CD14-positive monocyte (primary cell): ENCODE data around the gene ZNF626. TPM values are rescaled to one million over a fixed set of nuclear protein-coding genes. Genes with fewer than 3 reads are reported as not detected.
A peak's percentile ranks its signal among the peaks of the same experiment; 100 is the strongest.

Experiments
- DNase-seq, 3 donors: peaks; one replicate each; pipeline ENCODE4 v3.0.0-alpha.2; 2011 to 2022
- H2AFZ ChIP-seq: 2 replicates; pipeline ENCODE4 v1.6.0; 2012; ENCODE audit warnings: mild to moderate bottlenecking, low read depth, low read length, inconsistent platforms; ENCODE audit not compliant: insufficient read depth, poor library complexity, severe bottlenecking
- H3K27ac ChIP-seq, 2 donors: 1 replicate in 1 of 2; 2 replicates in 1 of 2; pipeline ENCODE4 v1.5.1; 2012 to 2013; ENCODE audit warnings: low read length in 2 of 2, control low read depth in 1 of 2, inconsistent platforms in 1 of 2, low read depth in 1 of 2, mild to moderate bottlenecking in 1 of 2
- H3K27me3 ChIP-seq, 2 donors: one replicate each; pipeline versions ENCODE4 v1.6.0 to v1.6.1; 2011 to 2013; ENCODE audit warnings: low read length in 2 of 2; ENCODE audit not compliant: control insufficient read depth in 2 of 2, insufficient read depth in 2 of 2
- H3K36me3 ChIP-seq, 2 donors: replicated peaks in 1 of 2; 1 replicate in 1 of 2; 2 replicates in 1 of 2; pipeline versions ENCODE4 v1.5.1 to v1.6.1; 2012 to 2013; ENCODE audit warnings: low read length in 2 of 2, control low read depth in 1 of 2, inconsistent platforms in 1 of 2, mild to moderate bottlenecking in 1 of 2; ENCODE audit not compliant: insufficient read depth in 2 of 2, control insufficient read depth in 1 of 2
- H3K4me1 ChIP-seq, 2 donors: 1 replicate in 1 of 2; 2 replicates in 1 of 2; pipeline versions ENCODE4 v1.5.1 to v1.6.1; 2012 to 2013; ENCODE audit warnings: low read length in 2 of 2, control low read depth in 1 of 2, inconsistent platforms in 1 of 2, mild to moderate bottlenecking in 1 of 2, moderate library complexity in 1 of 2; ENCODE audit not compliant: insufficient read depth in 2 of 2, control insufficient read depth in 1 of 2
- H3K4me2 ChIP-seq: replicated peaks from 2 replicates; pipeline ENCODE3; 2012; ENCODE audit warnings: low read length, moderate library complexity, mild to moderate bottlenecking; ENCODE audit not compliant: poor library complexity, severe bottlenecking; ENCODE audit errors: extremely low read depth
- H3K4me3 ChIP-seq, 3 experiments: fragments of 200-600 bp in 1 of 3; sonication (generic) in 1 of 3; replicated peaks in 1 of 3; 1 replicate in 2 of 3; 2 replicates in 1 of 3; pipeline ENCODE4 v1.5.1; 2011 to 2013; ENCODE audit warnings: low read length in 3 of 3, mild to moderate bottlenecking in 3 of 3, control low read depth in 2 of 3, low read depth in 2 of 3, inconsistent platforms in 1 of 3, moderate library complexity in 1 of 3
- H3K79me2 ChIP-seq: 2 replicates; pipeline ENCODE4 v1.6.0; 2012; ENCODE audit warnings: mild to moderate bottlenecking, control low read depth, inconsistent platforms, low read length, moderate library complexity; ENCODE audit not compliant: insufficient read depth
- H3K9ac ChIP-seq: 2 replicates; pipeline ENCODE4 v1.6.0; 2017; ENCODE audit warnings: low read length, mild to moderate bottlenecking; ENCODE audit not compliant: insufficient read depth, poor library complexity, severe bottlenecking
- H3K9me3 ChIP-seq, 2 donors: replicated peaks in 1 of 2; 1 replicate in 1 of 2; 2 replicates in 1 of 2; pipeline versions ENCODE4 v1.5.1 to v1.6.1; 2012 to 2013; ENCODE audit warnings: low read length in 2 of 2, control low read depth in 1 of 2; ENCODE audit not compliant: control insufficient read depth in 1 of 2, insufficient read depth in 1 of 2
- H4K20me1 ChIP-seq: 2 replicates; pipeline ENCODE4 v1.6.0; 2012; ENCODE audit warnings: mild to moderate bottlenecking, low read length, control low read depth, moderate library complexity; ENCODE audit not compliant: insufficient read depth
- H3K27ac Mint-ChIP-seq, 7 donors: one replicate each; pipeline ENCODE4 v1.8.0; 2020; ENCODE audit warnings: mild to moderate bottlenecking in 7 of 7, mixed read lengths in 7 of 7, moderate library complexity in 6 of 7, inconsistent platforms in 2 of 7
- H3K27me3 Mint-ChIP-seq, 3 donors: one replicate each; pipeline ENCODE4 v1.8.0; 2021 to 2022; ENCODE audit warnings: low read depth in 3 of 3, mild to moderate bottlenecking in 3 of 3, mixed read lengths in 3 of 3, moderate library complexity in 3 of 3, inconsistent platforms in 1 of 3
- H3K36me3 Mint-ChIP-seq, 2 donors: one replicate each; pipeline ENCODE4 v1.8.0; 2020; ENCODE audit warnings: mixed read lengths in 2 of 2, inconsistent platforms in 1 of 2, mild to moderate bottlenecking in 1 of 2
- H3K4me1 Mint-ChIP-seq: one replicate; pipeline ENCODE4 v1.8.0; 2020; ENCODE audit warnings: mild to moderate bottlenecking, mixed read lengths
- H3K4me3 Mint-ChIP-seq, 2 donors: one replicate each; pipeline ENCODE4 v1.8.0; 2020; ENCODE audit warnings: mild to moderate bottlenecking in 2 of 2, mixed read lengths in 2 of 2, moderate library complexity in 1 of 2
- H3K9me3 Mint-ChIP-seq, 7 donors: one replicate each; pipeline ENCODE4 v1.8.0; 2020 to 2022; ENCODE audit warnings: mixed read lengths in 7 of 7, mild to moderate bottlenecking in 6 of 7, moderate library complexity in 6 of 7, inconsistent platforms in 2 of 7
- CTCF ChIP-seq: fragments of 200-600 bp; IDR thresholded peaks from one replicate; pipeline ENCODE4 v1.8.0; 2022; ENCODE audit warnings: antibody characterized with exemption, mild to moderate bottlenecking
- WGBS: methylation state at CpG from one replicate; pipeline ENCODE4 v1.1.5; 2013; ENCODE audit warnings: missing lambda C conversion rate; ENCODE audit not compliant: insufficient coverage; 5-methylcytosine and 5-hydroxymethylcytosine counted together
- intact Hi-C, 2 donors: fragments of 100-400 bp; cut with micrococcal nuclease; formaldehyde crosslinking; loops; one replicate each; pipeline versions ENCODE4 v1.15.0 to v1.15.1; 2023
- polyA plus RNA-seq, 3 donors: library from polyadenylated mRNA; depleted of rRNA in 1 of 3; unstranded in 2 of 3; stranded (reverse) in 1 of 3; fragments of 300-500 nt in 2 of 3; fragments of >200 nt in 1 of 3; fragmentation: Illumina TruSeq in 2 of 3; gene quantifications; 1 replicate in 2 of 3; 2 replicates in 1 of 3; pipeline ENCODE4 v1.2.3, GENCODE V29; 2012 to 2021

Gene ZNF626
- polyA plus RNA-seq, 3 donors = 0.24 to 1.4 (median 0.40) TPM

- intact Hi-C loops = no loop called here
- Histone ChIP-seq H3K36me3 (peaks cover 0 to under 1% of the 10 kb centered on the region in 2 donors), H3K27ac (no peak overlapping the region), H3K79me2 (no peaks in the 10 kb centered on the region), H4K20me1 (no peaks in the 10 kb centered on the region), H3K9me3 (peaks cover 73 to 83% of the 10 kb centered on the region in 2 donors), H3K4me2 (no peak overlapping the region), H2AFZ (no peak overlapping the region), H3K9ac (no peak overlapping the region), H3K4me3 (peak overlapping the region in 1 of 3 experiments; percentile 8), H3K27me3 (no peaks in the 10 kb centered on the region), H3K4me1 (peaks cover 0 to 5% of the 10 kb centered on the region in 2 donors)
- Mint-ChIP-seq H3K27me3 (peaks cover 0 to 4% (median 0%) of the 10 kb centered on the region in 3 donors), H3K36me3 (peaks cover 17 to 19% of the 10 kb centered on the region in 2 donors), H3K9me3 (peaks cover 45 to 93% (median 89%) of the 10 kb centered on the region in 7 donors), H3K27ac (no peak overlapping the region), H3K4me3 (no peak overlapping the region), H3K4me1 (peaks cover 8% of the 10 kb centered on the region)
- 100% methylated on average over 4 of the region's 7 CpGs for WGBS
- no peak for DNase-seq
- TF ChIP-seq CTCF = no peak
These were observed 1.2 kb upstream of the ZNF626 start for GRCh38 chr19:20662421-20663105.

DNA sequence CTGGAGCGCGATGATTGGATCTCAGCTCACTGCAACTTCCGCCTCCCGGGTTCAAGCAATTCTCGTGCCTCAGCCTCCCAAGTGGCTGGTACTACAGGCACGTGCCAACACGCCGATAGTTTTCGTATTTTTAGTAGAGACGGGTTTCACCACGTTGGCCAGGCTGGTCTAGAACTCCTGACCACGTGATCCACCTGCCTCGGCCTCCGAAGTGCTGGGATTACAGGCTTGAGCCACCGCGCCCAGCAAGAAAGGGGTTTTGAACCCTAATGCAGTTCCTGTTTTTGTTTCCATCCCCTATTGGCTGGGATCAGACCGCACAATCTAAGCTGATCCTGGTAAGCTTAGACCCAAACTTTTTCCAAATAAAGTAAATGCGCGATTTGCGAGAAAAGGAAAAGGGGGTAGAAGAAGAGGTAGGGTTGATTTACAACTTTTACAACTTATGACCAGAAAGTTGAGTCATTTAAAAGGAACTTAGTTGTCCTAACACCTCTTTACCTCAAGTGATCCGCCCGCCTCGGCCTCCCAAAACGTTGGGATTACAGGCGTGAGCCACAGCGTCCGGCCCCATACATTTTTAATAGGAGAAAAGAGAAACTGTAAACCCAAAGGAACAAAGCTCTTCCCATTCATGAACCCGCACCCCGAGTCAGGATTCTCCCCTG lies 764 bp downstream of the ZNF626 start:
- Histone ChIP-seq H3K79me2 (no peaks in the 10 kb centered on the region), H3K9ac (peak overlapping the region; percentile 73), H3K27me3 (no peaks in the 10 kb centered on the region), H4K20me1 (no peaks in the 10 kb centered on the region), H3K27ac (peak overlapping the region; percentile 70 to 78), H3K4me2 (peak overlapping the region; percentile 72), H3K9me3 (peaks cover 71 to 85% of the 10 kb centered on the region in 2 donors), H3K36me3 (peaks cover 0 to 7% of the 10 kb centered on the region in 2 donors), H2AFZ (peak overlapping the region; percentile 79), H3K4me1 (peaks cover 0 to 5% of the 10 kb centered on the region in 2 donors), H3K4me3 (peak overlapping the region; percentile 48 to 86 (median 72))
- H3K4me3 Mint-ChIP-seq = peak overlapping the region; percentile 82 to 91
- H3K36me3 Mint-ChIP-seq = peaks cover 25 to 27% of the 10 kb centered on the region in 2 donors
- peaks cover 0 to 4% (median 0%) of the 10 kb centered on the region in 3 donors for H3K27me3 Mint-ChIP-seq
- no peak for TF ChIP-seq CTCF
- H3K27ac Mint-ChIP-seq = peak overlapping the region in 4 of 7 donors; percentile 80 to 91 (median 86)
- H3K9me3 Mint-ChIP-seq = peaks cover 44 to 93% (median 88%) of the 10 kb centered on the region in 7 donors
- H3K4me1 Mint-ChIP-seq = peaks cover 8% of the 10 kb centered on the region
- DNase-seq = no peak
- 69% methylated on average over 20 of the region's 29 CpGs for WGBS
- intact Hi-C loops = no loop called here
